Measurements from ENCODE around the gene MAPRE2.

- TF ChIP-seq POLR2AphosphoS5 (IDR thresholded peaks at IDR 0.05) = no peak
- TF ChIP-seq CTCF (IDR thresholded peaks at IDR 0.05 in 8 of 11, conservative IDR thresholded peaks at IDR 0.05 in 3 of 11) = no peak
- TF ChIP-seq POLR2A (IDR thresholded peaks at IDR 0.05) = no peak
These were observed 66.0 kb downstream of the MAPRE2 start for GRCh38 chr18:35107216-35107615.
